ENCODE results near the gene PRR27. TPM values are rescaled to one million over a fixed set of nuclear protein-coding genes. Genes with fewer than 3 reads are reported as not detected.

PRR27 gene
- total and polyA plus RNA-seq, 12 donors: not detected

DNA sequence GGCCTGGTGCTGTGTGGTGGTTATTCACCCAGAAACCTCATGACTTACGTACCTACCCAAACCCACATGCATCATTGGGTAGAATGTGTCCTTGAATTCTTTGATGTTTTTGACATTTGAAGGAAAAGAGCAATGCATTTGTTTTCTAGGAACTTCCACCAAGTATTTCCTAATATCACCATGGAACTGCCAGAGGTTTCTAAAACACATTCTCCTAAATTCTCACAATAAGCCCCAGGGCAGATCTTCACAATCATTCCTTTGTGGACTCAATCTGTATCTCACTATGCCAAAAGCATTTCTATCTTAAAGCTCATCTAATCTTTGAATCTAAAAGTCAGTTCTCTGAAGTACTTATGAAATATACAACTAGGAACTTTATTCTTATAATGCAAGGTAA, 33.2 kb downstream of the PRR27 start:
- H3K4me3 ChIP-seq: no peak overlapping the region
- no peaks in the 10 kb centered on the region for H3K36me3 ChIP-seq
- no peak for TF ChIP-seq CTCF (IDR thresholded peaks at IDR 0.05)
- intact Hi-C loops (cut with DNase I): loop anchor here in 2 of 10 donors (10.0 kb wide), 1 partner anchor 502 kb away; no protein-coding TSS in a partner anchor
- no peak for ATAC-seq
- WGBS, 2 donors: 83 to 89% methylated on average over 1 of the region's 1 CpG
- no peak overlapping the region for H3K27ac ChIP-seq
- no peaks in the 10 kb centered on the region for H3K4me1 ChIP-seq
- no peak for DNase-seq
- no peaks in the 10 kb centered on the region for H3K27me3 ChIP-seq
- peaks cover 0 to 10% (median 0%) of the 10 kb centered on the region in 11 donors for H3K9me3 ChIP-seq

DNA sequence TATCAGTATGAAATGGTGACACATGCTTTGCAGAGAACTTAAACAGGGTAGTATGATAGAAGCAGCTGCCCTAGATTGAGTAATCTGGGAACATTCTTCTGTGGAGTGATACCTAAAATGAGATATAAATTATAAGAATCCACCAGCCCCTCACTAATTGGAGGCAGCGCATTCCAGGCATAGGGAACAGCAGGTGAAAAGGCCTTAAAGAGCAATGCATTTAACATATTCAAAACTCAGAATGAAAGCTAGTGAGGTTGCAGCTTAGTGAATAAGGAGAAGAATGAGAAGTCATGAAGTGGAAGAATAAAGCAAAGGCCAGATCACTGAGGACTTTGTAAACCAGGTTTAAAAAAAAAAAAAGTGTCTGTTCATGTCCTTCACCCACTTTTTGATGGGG, 36.5 kb downstream of the PRR27 start:
- WGBS, 2 donors: 95 to 97% methylated on average over 1 of the region's 1 CpG
- DNase-seq (no peak), ATAC-seq (no peak)
- Histone ChIP-seq H3K4me3 (no peak overlapping the region), H3K9me3 (peaks cover 0 to 10% (median 0%) of the 10 kb centered on the region in 11 donors), H3K4me1 (no peaks in the 10 kb centered on the region), H3K27me3 (no peaks in the 10 kb centered on the region), H3K27ac (no peak overlapping the region), H3K36me3 (no peaks in the 10 kb centered on the region)
- intact Hi-C loops (cut with DNase I): no loop called here
- TF ChIP-seq CTCF (IDR thresholded peaks at IDR 0.05): no peak

DNA sequence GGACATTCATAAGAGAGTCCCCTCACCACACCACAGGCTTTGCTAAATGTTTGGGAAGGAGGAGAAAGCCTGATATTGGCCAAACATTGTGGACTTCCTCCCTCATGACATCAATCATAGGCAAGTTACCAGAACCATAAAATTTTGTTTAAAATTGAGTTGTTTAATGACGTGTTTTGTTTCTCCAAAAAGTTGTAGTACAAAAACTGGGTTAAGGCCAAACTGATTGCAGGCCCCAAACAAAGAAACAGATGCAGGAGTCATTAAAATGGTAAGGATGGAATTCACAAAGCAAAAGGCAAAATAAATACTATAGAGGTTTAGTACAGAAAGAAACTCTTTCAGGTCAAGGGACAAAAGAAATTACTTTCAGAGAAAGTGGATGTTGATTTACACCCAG, 37.6 kb downstream of the PRR27 start:
- Histone ChIP-seq H3K4me3 (no peak overlapping the region), H3K36me3 (no peaks in the 10 kb centered on the region), H3K27ac (no peak overlapping the region), H3K4me1 (no peaks in the 10 kb centered on the region), H3K27me3 (no peaks in the 10 kb centered on the region), H3K9me3 (peaks cover 0 to 10% (median 0%) of the 10 kb centered on the region in 11 donors)
- no peak for ATAC-seq
- intact Hi-C loops (cut with DNase I): no loop called here
- 47 to 63% methylated on average over 1 of the region's 1 CpG for WGBS, 2 donors
- DNase-seq: no peak
- TF ChIP-seq CTCF (IDR thresholded peaks at IDR 0.05): no peak

DNA sequence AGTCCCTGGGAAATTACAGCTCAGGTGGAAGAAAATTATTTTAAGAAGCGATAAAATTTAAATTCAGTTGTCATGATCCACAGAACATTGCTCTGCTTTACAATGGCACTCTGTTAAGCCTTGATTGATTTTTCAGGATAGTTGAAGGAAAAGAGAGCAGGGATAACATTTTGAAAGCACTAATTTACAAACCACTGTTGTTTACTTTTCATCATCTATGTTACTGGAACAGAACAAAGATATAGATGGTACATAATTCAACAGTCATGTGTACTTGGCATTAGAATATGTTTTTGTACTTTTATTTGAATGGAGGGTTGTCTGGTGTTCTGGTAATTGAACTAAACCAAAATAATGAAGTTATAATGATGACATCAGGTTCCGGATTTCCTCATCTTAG, 38.9 kb downstream of the PRR27 start:
- 84 to 87% methylated on average over 2 of the region's 2 CpGs for WGBS, 2 donors
- H3K4me3 ChIP-seq: no peak overlapping the region
- H3K27me3 ChIP-seq: no peaks in the 10 kb centered on the region
- no peaks in the 10 kb centered on the region for H3K36me3 ChIP-seq
- intact Hi-C loops (cut with DNase I): no loop called here
- ATAC-seq (no peak), DNase-seq (no peak)
- H3K27ac ChIP-seq: no peak overlapping the region
- peaks cover 0 to 10% (median 0%) of the 10 kb centered on the region in 11 donors for H3K9me3 ChIP-seq
- H3K4me1 ChIP-seq: no peaks in the 10 kb centered on the region
- no peak for TF ChIP-seq CTCF (IDR thresholded peaks at IDR 0.05)

Data from heart right ventricle (tissue), 16 donors.